KOPT-K1 (cell line): ENCODE measurements around the gene TLDC2.
"Not testable (repeated sequence)": the region's sequence is repeated elsewhere in the genome, so short reads cannot be mapped to it uniquely, and the experiment has no call there.

Source experiments
- H3K27ac ChIP-seq: fragments of 200-600 bp; sonication (generic); 2 replicates; pipeline ENCODE4 v1.5.1; 2016; ENCODE audit warnings: antibody characterized with exemption, mild to moderate bottlenecking, low read depth, low read length; ENCODE audit not compliant: poor library complexity, severe bottlenecking
- H3K36me3 ChIP-seq: fragments of 200-600 bp; sonication (generic); 2 replicates; pipeline ENCODE4 v1.5.1; 2017; ENCODE audit warnings: antibody characterized with exemption, mild to moderate bottlenecking, low read length, moderate library complexity; ENCODE audit not compliant: insufficient read depth
- H3K9me3 ChIP-seq: fragments of 200-600 bp; sonication (generic); 2 replicates; pipeline ENCODE4 v1.5.1; 2017; ENCODE audit warnings: antibody characterized with exemption, low read length, mild to moderate bottlenecking; ENCODE audit not compliant: insufficient read depth, poor library complexity, severe bottlenecking

TLDC2 gene

DNA sequence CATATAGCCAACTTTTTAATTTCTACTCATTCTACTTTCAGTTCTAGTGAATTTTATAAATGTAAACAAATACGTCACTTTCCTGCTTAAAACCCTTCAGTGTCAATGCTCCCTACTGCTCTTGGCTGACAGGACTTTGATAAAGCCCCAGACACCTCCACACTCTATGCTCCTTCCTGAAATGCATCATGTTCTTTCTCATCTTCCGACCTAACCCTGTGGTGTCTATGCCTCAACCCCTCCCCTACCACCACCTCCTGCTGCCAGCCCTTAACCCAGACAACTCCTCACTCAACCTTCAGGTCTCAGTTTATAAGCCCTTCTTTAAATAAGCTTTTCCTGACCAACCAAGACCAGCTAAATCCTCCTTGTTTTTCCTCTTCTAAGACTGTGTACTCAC is 19.1 kb downstream of the TLDC2 start:
- Histone ChIP-seq H3K36me3 (no peaks in the 10 kb centered on the region), H3K9me3 (no peaks in the 10 kb centered on the region), H3K27ac (no peak overlapping the region)

DNA sequence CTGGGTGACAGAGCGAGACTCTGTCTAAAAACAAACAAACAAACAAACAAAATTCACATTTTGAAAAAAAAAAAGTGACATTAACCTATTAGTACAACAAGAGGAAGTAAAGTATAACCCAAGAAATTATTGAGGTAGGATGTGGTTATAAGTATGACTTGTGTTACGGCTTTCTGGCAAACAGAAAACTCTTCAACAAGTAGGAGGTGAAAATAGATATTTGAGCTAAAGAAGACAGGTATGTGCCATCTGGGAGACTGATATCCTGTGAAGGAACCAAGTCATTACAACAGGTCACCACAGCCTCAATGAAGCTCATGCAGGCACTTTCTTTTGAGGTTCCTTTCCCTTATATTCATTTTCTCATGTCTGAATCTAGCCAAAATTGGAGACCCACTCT is 28.8 kb downstream of the TLDC2 start:
- Histone ChIP-seq H3K27ac (peak overlapping the region; percentile 30), H3K36me3 (no peaks in the 10 kb centered on the region), H3K9me3 (no peaks in the 10 kb centered on the region)

- not testable (repeated sequence) for H3K9me3 ChIP-seq, H3K27ac ChIP-seq, H3K36me3 ChIP-seq
Observed at GRCh38 chr20:36905566-36905965, 29.6 kb downstream of the TLDC2 start.

DNA sequence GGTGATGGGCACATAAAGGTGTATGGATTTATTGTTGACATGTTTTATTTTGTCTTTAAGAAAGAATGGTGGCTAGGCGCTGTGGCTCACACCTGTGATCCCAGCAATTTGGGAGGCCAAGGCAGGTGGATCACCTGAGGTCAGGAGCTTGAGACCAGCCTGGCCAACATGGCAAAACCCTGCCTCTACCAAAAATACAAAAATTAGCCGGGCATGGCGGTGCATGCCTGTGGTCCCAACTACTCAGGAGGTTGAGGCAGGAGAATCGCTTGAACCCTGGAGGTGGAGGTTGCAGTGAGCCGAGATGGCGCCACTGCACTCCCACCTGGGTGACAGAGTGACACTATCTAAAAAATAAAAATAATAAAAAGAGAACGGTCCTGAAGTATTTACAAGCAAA is 30.1 kb downstream of the TLDC2 start:
- H3K27ac ChIP-seq, H3K9me3 ChIP-seq, H3K36me3 ChIP-seq: not testable (repeated sequence)

DNA sequence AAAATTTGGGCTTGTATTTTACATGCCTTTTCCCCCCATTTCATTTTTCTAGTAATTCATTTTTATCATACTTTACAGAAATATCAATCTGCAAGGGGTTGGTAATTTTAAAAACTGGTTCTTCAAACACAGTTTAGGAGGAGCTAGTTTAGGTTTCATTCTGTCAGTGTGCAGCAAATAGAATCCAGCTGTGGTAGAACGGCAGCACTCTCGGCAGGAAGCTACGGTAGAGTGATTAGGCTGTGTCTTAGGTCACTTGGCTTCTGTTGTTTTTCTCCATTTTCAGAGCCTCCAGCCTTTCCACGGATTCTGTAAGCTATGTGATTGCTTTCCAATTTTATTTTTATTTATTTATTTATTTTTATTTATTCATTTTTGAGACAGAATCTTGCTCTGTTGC is 32.7 kb downstream of the TLDC2 start:
- Histone ChIP-seq H3K9me3 (no peaks in the 10 kb centered on the region), H3K36me3 (no peaks in the 10 kb centered on the region), H3K27ac (no peak overlapping the region)

DNA sequence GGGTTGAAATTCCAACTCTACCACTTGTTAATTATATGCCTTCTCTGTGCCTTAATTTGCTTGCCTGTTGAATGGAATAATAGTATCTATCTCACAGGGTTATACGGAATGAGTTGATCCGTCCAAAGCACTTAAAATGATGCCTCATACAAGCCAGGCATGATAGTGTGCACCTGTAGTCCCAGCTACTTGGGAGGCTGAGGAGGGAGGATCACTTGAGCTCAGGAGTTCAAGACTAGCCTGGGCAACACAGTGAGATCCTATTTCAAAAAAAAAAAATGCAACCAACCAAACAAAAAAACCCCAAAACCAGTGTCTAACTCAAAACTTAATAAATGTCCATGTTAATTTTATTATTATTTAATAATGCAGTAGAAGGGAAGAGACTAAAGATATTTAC is 40.3 kb downstream of the TLDC2 start:
- Histone ChIP-seq H3K9me3 (no peaks in the 10 kb centered on the region), H3K27ac (no peak overlapping the region), H3K36me3 (no peaks in the 10 kb centered on the region)

- Histone ChIP-seq H3K9me3 (no peaks in the 10 kb centered on the region), H3K27ac (no peak overlapping the region), H3K36me3 (no peaks in the 10 kb centered on the region)
Observed at GRCh38 chr20:36917240-36917639, 41.3 kb downstream of the TLDC2 start.

- H3K36me3 ChIP-seq: no peaks in the 10 kb centered on the region
- no peak overlapping the region for H3K27ac ChIP-seq
- no peaks in the 10 kb centered on the region for H3K9me3 ChIP-seq
Observed at GRCh38 chr20:36917943-36918342, 42.0 kb downstream of the TLDC2 start.

- Histone ChIP-seq H3K9me3 (no peaks in the 10 kb centered on the region), H3K36me3 (no peaks in the 10 kb centered on the region), H3K27ac (no peak overlapping the region)
Observed at GRCh38 chr20:36919715-36920333, 43.9 kb downstream of the TLDC2 start.

DNA sequence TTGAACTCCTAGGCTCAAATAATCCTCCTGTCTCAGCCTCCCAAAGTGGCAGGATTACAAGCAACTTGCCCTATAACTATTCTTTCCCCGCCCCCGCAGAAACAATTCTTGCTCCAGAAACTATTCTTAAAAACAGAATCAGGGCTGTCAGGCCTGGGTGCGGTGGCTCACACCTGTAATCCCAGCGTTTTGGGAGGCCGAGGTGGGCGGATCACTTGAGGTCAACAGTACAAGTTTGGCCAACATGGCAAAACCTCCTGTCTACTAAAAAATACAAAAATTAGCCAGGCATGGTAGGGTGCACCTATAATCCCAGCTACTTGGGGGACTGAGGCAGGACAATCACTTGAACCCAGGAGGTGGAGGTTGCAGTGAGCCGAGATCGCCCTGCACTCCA is 44.4 kb downstream of the TLDC2 start:
- Histone ChIP-seq H3K9me3 (no peaks in the 10 kb centered on the region), H3K27ac (no peak overlapping the region), H3K36me3 (no peaks in the 10 kb centered on the region)

- no peaks in the 10 kb centered on the region for H3K36me3 ChIP-seq
Observed at GRCh38 chr20:36924167-36925045, 48.5 kb downstream of the TLDC2 start.

DNA sequence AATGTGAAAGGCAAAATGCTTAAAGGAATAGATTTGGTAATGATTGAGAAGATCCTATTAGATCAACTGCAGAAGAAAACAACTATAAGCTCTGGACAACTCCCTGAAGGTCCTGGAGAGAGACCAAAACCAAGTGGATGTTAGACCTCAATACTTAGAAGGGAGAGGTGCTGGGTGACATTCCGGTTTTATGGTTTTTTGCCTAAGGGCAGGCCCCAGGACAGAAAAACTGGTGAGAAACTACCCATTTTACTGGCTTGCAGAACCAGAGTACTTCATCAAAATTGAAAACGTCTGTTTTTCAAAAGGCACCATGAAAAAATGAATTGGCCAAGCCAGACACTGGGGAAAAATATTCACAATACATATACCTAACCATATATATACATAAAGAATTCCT is 49.3 kb downstream of the TLDC2 start:
- Histone ChIP-seq H3K36me3 (no peaks in the 10 kb centered on the region), H3K27ac (no peak overlapping the region), H3K9me3 (no peaks in the 10 kb centered on the region)

More at GRCh38 chr20:36924167-36925045, 48.5 kb downstream of the TLDC2 start:
- Histone ChIP-seq H3K9me3 (no peaks in the 10 kb centered on the region), H3K27ac (no peak overlapping the region)

GRCh38 chr20:36926653-36927200 is 50.8 kb downstream of the TLDC2 start:
- no peak overlapping the region for H3K27ac ChIP-seq
- H3K36me3 ChIP-seq: no peaks in the 10 kb centered on the region
- H3K9me3 ChIP-seq: no peaks in the 10 kb centered on the region

GRCh38 chr20:36927704-36928103 is 51.8 kb downstream of the TLDC2 start:
- no peak overlapping the region for H3K27ac ChIP-seq
- H3K36me3 ChIP-seq: no peaks in the 10 kb centered on the region
- no peaks in the 10 kb centered on the region for H3K9me3 ChIP-seq

DNA sequence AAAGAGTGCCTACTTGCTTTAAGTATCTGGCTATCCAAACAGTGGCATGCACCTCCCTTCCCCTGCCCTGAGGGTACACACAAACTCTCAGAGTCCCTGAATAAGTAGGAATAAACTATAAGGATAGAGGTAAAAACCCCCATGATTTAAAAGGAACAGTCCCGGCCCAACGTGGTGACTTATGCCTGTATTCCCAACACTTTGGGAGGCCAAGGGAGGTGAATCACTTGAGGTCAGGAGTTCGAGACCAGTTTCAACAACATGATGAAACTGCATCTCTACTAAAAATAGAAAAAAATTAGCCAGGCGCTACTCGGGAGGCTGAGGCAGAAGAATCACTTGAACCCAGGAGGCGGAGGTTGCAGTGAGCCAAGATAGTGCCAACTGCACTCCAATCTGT is 53.4 kb downstream of the TLDC2 start:
- Histone ChIP-seq H3K9me3 (no peaks in the 10 kb centered on the region), H3K27ac (no peak overlapping the region), H3K36me3 (no peaks in the 10 kb centered on the region)

DNA sequence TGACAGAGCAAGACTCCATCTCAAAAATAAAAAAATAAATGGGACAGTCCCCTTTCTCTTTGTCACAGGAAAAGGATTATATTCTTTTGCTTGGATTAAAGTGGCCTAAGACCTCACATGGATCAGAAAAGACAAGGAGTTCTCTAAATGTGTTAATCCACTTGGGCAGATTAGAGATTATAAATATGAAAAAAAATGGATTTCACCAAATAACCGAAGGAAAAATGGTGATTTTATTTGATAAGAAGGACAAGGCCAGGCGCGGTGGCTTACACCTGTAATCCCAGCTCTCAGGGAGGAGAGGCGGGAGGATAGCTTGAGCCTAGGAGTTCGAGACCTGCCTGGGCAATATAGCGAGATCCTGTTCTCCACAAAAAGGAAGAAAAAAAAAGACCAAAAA is 53.8 kb downstream of the TLDC2 start:
- Histone ChIP-seq H3K27ac (no peak overlapping the region), H3K36me3 (no peaks in the 10 kb centered on the region), H3K9me3 (no peaks in the 10 kb centered on the region)
